GM06990 (cell line): ENCODE results near the gene XIRP1.
"Not testable (repeated sequence)": the region's sequence is repeated elsewhere in the genome, so short reads cannot be mapped to it uniquely, and the experiment has no call there.

Source experiments
- DNase-seq: peaks from one replicate; pipeline ENCODE4 v3.0.0-alpha.2; 2011; ENCODE audit not compliant: insufficient read length; ENCODE audit errors: extremely low read depth
- H3K27me3 ChIP-seq: replicated peaks from 2 replicates; pipeline ENCODE4 v1.6.0; 2011; ENCODE audit warnings: low read length; ENCODE audit not compliant: control insufficient read depth, insufficient read depth
- H3K36me3 ChIP-seq: 2 replicates; pipeline ENCODE4 v1.5.1; 2011; ENCODE audit warnings: low read length; ENCODE audit not compliant: control insufficient read depth, insufficient read depth
- H3K4me3 ChIP-seq: replicated peaks from 2 replicates; pipeline ENCODE4 v1.5.1; 2011; ENCODE audit warnings: low read depth, mild to moderate bottlenecking, control low read depth, low read length
- TF ChIP-seq, protein P1 (sequence below): IDR thresholded peaks from 2 replicates; pipeline ENCODE4 v1.5.1; 2011; ENCODE audit warnings: low read length, control low read depth, mild to moderate bottlenecking, inconsistent platforms; ENCODE audit not compliant: insufficient read depth, poor library complexity, severe bottlenecking

Gene XIRP1

DNA sequence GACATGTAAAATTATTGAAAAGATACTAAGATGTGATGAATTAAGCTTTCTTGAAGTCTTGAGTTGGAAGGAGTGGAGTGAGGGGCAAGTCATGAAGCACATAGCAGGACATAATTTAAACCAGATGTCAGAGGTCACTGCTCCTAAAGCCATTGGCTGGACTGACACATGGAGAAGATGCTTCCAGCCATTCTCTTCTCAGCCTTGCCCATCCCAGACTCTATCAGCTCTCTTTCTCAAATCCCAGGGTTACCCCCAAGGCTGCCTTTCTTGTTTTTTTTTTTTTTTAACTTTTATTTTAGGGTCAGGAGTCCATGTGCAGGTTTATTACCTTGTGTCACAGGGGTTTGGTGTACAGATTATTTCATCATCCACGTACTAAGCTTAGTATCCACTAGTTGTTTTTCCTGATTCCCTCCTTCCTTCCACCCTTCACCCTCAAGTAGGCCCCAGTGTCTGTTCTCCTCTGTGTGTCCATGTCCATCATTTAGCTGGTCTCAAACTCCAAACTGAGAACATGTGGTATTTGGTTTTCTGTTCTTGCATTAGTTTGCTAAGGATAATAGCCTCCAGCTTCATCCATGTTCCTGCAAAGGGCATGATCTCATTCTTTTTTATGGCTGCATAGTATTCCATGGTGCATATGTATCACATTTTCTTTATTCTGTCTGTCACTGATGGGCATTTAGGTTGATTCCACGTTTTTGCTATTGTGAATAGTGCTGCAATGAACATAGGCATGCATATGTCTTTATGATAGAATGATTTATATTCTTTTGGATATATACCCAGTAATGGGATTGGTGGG, 18.9 kb downstream of the XIRP1 start:
- Histone ChIP-seq H3K27me3 (no peaks in the 10 kb centered on the region; the same call in 1 of the 2 replicates), H3K36me3 (no peaks in the 10 kb centered on the region), H3K4me3 (no peak overlapping the region)
- TF ChIP-seq, protein P1, sequence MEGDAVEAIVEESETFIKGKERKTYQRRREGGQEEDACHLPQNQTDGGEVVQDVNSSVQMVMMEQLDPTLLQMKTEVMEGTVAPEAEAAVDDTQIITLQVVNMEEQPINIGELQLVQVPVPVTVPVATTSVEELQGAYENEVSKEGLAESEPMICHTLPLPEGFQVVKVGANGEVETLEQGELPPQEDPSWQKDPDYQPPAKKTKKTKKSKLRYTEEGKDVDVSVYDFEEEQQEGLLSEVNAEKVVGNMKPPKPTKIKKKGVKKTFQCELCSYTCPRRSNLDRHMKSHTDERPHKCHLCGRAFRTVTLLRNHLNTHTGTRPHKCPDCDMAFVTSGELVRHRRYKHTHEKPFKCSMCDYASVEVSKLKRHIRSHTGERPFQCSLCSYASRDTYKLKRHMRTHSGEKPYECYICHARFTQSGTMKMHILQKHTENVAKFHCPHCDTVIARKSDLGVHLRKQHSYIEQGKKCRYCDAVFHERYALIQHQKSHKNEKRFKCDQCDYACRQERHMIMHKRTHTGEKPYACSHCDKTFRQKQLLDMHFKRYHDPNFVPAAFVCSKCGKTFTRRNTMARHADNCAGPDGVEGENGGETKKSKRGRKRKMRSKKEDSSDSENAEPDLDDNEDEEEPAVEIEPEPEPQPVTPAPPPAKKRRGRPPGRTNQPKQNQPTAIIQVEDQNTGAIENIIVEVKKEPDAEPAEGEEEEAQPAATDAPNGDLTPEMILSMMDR = no peak
- DNase-seq = no peak

DNA sequence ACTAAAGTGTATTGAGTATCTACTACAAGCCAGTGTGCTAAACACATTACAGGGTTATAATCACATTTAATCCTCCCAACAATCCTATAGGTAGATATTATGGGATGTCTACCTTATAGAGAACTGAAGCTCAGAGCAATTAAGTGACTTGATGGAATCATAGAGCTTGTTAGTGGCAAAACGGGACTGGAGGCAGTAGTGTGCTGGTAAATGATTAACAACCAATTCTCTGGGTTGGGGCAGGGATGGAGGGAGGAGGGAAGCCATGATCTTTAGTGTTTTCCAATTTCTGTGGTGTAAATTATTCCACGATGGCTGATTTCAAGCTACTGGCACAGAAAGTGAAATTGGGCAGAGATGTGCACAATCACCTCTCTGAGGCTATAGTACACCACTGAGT, 20.5 kb downstream of the XIRP1 start:
- Histone ChIP-seq H3K27me3 (no peaks in the 10 kb centered on the region; the same call in 1 of the 2 replicates), H3K36me3 (no peaks in the 10 kb centered on the region), H3K4me3 (no peak overlapping the region)
- TF ChIP-seq, protein P1 = no peak
- no peak for DNase-seq

DNA sequence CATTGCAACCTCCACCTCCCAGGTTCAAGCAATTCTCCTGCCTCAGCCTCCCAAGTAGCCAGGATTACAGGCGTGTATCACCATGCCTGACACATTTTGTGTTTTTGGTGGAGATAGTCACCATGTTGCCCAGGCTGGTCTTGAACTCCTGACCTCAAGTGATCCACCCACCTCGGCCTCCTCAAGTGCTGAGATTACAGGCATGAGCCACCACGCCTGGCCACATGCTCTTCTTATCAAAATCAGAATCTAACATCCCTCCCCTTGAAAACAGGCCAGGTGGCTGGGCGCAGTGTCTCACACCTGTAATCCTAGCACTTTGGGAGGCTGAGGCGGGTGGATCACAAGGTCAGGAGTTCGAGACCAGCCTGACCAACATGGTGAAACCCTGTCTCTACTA, 21.5 kb downstream of the XIRP1 start:
- DNase-seq, H3K4me3 ChIP-seq, H3K36me3 ChIP-seq, H3K27me3 ChIP-seq: not testable (repeated sequence)

DNA sequence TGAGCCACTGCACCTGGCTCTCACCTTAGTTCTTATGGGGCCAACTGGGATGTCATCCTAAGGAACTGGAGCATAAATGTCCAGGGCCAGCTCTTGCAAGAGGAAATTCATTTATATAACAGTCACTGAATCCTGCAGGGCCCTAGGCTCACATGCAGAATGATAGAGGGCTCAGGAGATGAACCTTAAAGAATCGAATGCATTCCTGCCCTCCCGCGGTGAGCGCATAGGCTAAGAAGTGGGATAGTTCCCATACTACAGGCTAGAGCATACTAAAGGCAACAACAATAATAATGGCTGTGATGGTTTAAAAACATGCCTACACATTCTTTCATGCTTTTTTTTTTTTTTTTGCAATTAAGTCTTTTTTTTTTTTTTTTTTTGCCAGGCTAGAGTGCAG, 21.9 kb downstream of the XIRP1 start:
- no peaks in the 10 kb centered on the region for H3K36me3 ChIP-seq
- no peak for DNase-seq
- TF ChIP-seq, protein P1 = no peak
- H3K27me3 ChIP-seq = no peaks in the 10 kb centered on the region; the same call in 1 of the 2 replicates
- H3K4me3 ChIP-seq = no peak overlapping the region

DNA sequence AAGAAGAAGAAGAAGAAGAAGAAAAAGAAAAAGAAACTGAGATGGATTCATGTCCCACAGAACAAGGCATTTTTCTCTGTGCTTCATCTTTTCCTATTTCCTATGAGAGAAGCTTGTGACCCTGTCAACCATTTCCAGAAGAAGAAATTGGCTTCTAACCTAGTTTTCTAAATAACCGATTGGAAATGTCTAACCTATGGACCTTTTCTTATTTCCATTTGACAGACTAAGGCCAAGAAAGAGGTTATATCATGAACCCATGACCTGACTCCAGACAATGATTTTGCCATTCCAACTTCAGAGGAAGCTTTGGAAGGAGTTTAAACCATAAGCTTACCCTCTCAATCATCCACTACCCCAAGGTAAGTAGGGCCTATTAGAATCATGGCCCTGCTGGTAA, 22.7 kb downstream of the XIRP1 start:
- no peak for DNase-seq
- Histone ChIP-seq H3K36me3 (no peaks in the 10 kb centered on the region), H3K4me3 (no peak overlapping the region), H3K27me3 (no peaks in the 10 kb centered on the region; the same call in 1 of the 2 replicates)
- TF ChIP-seq, protein P1 = no peak

DNA sequence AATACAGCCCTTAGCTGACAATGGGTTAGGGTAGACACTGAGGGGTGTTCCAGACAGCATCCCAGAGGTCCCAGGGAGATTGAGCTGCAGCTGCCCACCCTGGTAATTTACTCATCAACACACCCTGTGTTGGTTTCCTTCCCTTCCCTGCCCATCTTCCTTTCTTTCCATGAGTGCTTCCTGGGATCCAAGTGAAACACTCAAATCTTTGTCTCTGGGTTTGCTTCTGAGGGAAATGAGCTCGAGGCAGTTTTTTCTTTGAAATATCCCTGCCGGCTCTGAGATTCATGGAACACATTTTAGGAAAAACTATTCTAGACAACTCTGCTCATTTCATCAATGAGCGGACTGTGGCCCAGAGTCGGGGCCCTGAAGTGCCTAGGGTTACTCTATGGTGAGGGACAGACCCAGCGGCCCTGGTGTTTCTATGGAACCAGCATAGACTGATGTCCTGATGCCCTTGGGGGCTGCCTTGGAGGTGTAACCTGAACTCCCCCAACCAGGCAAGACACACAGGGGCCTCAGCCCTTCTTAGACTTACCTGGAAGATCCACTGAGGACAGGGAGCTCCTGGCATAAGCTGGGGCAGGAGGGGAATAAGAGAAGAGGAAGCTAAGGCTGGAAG, 24.1 kb downstream of the XIRP1 start:
- no peaks in the 10 kb centered on the region; the same call in 1 of the 2 replicates for H3K27me3 ChIP-seq
- TF ChIP-seq, protein P1 = no peak

More for the DNA sequence above, 24.1 kb downstream of the XIRP1 start:
- no peak overlapping the region for H3K4me3 ChIP-seq
- DNase-seq = no peak
- no peaks in the 10 kb centered on the region for H3K36me3 ChIP-seq
